GM18867 (cell line): ENCODE measurements around the gene LAMA5.

Experiments used
- ATAC-seq: cut with Tn5 transposase; IDR thresholded peaks from one replicate; pipeline ENCODE4 v1.9.1; 2021; ENCODE audit warnings: mild to moderate bottlenecking, moderate library complexity; ENCODE audit not compliant: unreplicated experiment

The LAMA5 gene, protein sequence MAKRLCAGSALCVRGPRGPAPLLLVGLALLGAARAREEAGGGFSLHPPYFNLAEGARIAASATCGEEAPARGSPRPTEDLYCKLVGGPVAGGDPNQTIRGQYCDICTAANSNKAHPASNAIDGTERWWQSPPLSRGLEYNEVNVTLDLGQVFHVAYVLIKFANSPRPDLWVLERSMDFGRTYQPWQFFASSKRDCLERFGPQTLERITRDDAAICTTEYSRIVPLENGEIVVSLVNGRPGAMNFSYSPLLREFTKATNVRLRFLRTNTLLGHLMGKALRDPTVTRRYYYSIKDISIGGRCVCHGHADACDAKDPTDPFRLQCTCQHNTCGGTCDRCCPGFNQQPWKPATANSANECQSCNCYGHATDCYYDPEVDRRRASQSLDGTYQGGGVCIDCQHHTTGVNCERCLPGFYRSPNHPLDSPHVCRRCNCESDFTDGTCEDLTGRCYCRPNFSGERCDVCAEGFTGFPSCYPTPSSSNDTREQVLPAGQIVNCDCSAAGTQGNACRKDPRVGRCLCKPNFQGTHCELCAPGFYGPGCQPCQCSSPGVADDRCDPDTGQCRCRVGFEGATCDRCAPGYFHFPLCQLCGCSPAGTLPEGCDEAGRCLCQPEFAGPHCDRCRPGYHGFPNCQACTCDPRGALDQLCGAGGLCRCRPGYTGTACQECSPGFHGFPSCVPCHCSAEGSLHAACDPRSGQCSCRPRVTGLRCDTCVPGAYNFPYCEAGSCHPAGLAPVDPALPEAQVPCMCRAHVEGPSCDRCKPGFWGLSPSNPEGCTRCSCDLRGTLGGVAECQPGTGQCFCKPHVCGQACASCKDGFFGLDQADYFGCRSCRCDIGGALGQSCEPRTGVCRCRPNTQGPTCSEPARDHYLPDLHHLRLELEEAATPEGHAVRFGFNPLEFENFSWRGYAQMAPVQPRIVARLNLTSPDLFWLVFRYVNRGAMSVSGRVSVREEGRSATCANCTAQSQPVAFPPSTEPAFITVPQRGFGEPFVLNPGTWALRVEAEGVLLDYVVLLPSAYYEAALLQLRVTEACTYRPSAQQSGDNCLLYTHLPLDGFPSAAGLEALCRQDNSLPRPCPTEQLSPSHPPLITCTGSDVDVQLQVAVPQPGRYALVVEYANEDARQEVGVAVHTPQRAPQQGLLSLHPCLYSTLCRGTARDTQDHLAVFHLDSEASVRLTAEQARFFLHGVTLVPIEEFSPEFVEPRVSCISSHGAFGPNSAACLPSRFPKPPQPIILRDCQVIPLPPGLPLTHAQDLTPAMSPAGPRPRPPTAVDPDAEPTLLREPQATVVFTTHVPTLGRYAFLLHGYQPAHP (N-terminal part only)

GRCh38 chr20:62367136-62367632 is at the start of gene LAMA5:
Gene LAMA5 (minus strand): TSS chr20:62367312. CDS start chr20:62367245, 67 bp downstream.
- ATAC-seq, result peak; percentile 42

DNA sequence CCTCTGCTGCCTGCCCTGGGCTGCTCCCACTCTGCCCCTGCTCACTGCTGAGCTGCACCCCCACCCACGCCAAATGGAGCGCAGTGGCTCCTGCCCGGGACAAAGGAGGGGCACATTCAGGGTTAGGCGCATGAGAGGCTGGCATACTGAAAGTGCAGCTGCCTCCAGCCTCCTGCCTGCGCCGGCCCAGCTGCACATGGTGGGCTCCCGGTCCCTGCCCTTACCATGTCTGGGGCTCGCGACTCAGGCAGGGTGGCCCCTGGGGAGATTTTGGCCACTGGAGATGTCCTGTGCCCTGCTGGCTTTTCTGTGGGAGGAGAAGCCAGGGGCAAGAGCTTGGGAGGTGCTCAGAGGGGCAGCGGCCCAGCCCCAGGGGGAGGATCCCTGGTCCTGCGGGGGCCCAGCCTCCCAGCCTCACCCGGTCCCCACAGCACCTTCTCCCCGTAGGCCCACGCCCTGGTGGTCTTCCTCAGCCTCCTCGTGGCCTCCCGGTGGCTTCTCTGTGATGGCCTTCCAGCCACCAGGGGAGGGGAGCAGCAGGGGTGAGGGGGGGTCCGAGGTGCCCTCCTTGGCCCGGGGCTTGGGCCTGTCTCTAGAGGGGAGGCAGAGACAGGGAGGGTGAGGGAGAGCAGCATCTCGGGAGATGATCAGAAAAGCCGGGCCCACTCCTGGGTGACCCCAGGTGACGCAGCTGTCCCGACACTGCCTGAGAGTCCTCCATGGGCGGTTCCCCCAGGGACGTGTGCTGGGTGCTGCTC is 48.4 kb upstream of the LAMA5 start:
- no peak for ATAC-seq

- ATAC-seq, result no peak
These were observed 46.9 kb upstream of the LAMA5 start for GRCh38 chr20:62413896-62414481.

- no peak for ATAC-seq
These were observed 46.0 kb upstream of the LAMA5 start for GRCh38 chr20:62413025-62413570.

- ATAC-seq, result no peak
These were observed 45.3 kb upstream of the LAMA5 start for GRCh38 chr20:62412194-62413024.

GRCh38 chr20:62411479-62412193 is 44.5 kb upstream of the LAMA5 start:
- ATAC-seq, result no peak

DNA sequence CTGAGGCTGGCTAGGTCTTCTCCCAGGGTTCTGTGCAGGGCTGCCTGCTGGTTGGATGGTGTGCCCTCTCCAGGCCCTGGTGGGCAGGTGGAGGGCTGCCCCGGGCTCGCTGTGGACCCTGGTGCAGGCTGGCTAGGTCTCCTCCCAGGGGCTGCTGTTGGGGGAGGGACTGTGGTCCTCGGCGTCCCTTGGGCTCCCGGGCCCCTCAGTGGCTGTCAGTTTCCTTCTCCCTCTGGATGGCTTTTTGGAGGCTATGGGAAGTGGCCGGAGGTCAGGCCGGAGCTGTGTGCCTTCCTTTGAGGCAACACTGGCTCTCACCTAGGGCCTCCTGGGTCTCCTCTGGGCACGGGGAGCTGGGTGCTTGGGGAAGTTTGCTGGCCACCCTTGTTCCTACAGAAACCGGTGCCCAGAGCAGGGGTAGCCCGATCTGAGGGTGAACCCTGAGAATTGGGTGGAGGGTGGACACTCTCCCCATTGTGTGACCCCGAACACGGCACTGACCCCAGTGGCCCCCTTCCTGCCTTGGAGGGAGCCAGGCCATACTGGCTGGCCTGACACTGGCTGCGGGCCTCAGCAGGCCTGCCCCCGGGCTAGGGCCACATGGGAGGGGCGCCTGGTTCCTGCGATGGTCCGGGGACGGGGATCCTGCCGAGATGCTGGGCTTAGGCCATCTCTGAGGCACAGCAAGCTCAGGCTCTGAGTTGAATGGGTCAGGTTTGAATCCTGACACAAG is 43.8 kb upstream of the LAMA5 start:
- no peak for ATAC-seq

DNA sequence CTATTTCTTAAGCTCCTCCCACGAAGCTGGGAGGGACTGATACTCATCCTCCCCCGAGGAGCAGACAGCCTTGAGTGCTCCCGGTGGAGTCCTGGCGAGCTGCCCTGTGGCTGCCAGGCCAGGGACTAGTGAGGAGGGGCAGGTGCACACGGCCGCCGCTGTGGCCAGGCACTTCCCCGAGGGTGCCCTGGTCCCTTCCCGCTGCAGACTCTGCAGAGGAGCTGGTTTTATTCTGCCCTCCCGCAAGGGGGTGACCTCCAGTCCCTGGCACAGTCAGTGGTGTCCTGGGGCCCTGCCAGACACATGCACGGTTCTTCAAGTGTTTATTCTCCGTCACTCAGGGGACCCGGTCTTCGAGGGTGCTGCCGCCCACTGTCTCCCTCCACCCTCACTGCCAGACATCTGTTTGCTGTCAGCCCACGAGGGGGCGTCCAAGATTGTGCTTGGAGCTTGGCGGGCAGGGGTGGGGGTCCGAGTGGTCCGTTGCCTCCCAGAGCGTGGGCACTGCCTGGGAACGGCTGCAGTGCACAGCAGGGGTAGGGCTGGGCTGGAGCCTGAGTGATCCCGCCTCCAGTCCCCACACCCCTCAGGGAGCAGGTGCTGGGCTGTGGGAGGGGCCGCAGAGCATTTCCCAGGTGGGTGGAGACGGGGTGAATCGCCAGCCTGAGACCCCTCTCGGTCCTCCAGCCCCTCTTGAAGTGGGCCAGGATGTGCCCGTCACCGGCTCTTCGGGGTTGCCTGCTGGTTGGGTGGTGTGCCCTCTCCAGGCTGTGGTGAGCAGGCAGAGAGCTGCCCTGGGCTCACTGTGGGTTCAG is 43.0 kb upstream of the LAMA5 start:
- no peak for ATAC-seq

DNA sequence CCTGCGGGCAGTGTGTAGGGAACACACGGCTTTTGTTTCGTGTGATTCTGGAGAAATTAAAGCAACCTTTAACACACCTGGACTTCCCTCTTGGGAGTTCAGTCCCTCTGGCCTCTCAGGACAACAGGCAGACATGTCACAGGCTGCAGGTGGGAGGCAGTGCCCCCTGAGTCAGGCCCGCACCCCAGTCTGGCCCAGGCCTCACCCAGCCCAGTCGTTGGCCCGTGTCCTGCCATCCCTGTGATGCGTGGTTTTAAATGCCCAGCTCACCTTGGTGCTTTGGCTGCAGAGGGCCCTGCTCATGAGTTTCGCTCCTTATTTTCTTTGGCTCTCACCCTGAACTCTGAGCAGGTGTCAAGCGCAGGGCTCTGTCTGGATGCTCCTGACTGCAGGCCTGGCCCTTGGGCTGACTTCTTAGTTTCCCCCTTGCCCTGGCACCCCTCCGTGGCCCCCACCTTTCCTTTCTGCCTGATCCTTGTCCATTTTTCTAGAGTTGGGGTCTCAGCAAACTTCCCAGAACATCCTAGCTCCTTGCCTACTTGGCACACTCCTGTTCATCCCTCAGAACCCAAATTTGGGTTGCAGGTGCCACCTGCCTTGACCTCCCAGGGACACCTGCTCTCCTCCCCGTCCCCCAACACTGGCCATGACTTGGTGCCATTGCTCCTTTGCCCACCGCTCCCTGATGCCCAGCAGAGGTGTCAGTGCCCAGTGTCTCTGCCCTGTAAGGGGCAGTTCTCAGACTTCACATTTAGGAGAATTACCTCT is 42.2 kb upstream of the LAMA5 start:
- ATAC-seq, result no peak

DNA sequence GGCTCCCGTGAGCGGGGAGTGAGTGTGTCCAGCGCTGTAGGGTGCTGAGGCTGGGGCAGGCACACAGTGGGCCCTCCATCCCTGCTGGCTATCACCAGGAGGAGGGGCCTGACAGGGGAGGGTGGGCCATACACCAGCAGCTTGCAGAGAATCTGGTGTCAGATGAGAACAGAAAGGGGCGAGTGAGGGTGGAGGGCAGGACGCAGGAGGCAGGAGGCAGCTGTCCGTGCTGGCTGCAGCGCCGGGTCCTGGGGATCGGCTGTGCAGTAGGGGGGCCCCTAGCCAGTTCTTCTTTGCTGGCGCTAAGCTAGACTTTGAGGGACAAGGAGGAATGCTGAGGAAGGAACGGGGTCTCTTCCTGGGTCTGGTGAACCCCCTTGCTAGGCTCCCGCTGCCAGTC is 41.5 kb upstream of the LAMA5 start:
- no peak for ATAC-seq

GRCh38 chr20:62408055-62408454 is 40.9 kb upstream of the LAMA5 start:
- no peak for ATAC-seq

- ATAC-seq, result peak; percentile 82
These were observed 40.3 kb upstream of the LAMA5 start, which contains the start of gene CABLES2 for GRCh38 chr20:62407221-62407992. Gene CABLES2 (minus strand): TSS chr20:62407285. CDS start chr20:62407276, 9 bp downstream.

DNA sequence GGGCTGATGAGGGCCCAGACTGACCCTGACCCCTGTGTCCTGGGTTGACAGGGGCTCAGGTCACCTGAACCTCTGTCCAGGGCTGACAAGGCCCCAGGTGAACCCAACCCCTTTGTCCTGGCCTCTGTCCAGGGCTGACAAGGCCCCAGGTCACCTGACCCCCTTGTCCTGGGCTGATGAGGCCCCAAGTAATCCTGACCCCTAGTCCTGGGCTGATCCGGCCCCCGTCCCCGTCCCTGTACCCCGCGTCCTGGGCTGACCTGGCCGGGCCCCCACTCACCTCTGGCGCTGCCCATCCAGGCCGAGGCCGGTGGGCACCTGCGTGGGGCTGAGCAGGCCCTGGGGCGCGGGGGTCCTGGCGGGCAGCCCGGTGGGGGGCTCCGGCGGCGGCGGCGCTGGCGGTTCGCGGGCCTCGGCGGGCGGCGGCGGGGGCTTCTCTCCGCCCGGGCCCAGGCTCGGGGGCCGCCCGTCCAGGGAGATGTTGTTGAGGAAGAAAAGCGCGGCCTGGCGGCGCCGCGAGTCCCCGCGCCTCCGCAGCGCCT is 39.6 kb upstream of the LAMA5 start:
- ATAC-seq, result peak; percentile 20

GRCh38 chr20:62405981-62406513 is 38.9 kb upstream of the LAMA5 start:
- no peak for ATAC-seq
